GM19239 (cell line): ENCODE measurements around the gene CNKSR3.
A peak's percentile ranks its signal among the peaks of the same experiment; 100 is the strongest.
"Not testable (repeated sequence)": the region's sequence is repeated elsewhere in the genome, so short reads cannot be mapped to it uniquely, and the experiment has no call there.

Experiments
- DNase-seq: peaks from one replicate; pipeline ENCODE4 v3.0.0; 2011; ENCODE audit warnings: low spot score; ENCODE audit not compliant: insufficient read length
- FAIRE-seq: peaks from 2 replicates; lab custom pipeline; 2011; peaks lifted over from hg19 to GRCh38; lab: Jason Lieb, UNC

The CNKSR3 gene

DNA sequence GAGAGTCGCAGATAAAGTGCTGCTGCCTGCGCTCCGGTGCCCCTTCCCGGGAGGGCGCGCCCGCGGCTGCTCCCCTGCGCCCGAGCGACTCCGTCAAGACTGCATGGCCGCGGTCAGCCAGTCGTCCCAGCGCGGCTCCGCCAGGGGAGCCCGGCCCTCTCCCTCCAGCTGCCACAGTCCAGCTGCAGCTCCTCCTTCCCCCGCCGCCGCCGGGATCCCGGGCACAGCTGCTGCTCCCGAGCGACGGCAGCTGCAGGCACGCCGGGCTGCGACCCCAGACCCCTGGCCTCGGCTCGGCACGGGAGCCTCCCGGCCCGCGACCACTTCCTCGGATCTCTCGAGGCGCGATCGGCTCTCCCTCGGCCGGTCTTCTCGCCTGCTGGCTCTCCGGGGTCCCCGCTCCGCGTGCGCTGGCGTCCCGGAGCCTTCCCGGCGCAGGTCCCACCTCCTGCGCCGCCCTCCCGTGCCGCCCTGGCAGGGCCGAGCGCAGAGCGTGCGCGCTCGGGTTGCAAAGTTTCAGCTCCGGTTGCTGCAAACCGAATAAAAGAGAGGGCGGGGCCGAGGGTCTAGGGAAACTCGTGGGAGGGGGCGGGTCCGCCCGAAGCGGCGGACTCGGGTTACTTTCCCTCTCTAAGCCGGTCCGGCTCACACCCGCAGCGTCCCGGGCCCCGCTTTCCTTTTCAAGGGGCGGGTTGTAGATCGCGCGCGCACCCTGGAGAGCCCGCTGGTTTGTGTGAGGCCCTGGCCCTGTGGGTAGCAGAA lies at the start of gene CNKSR3:
CNKSR3 (minus strand) TSS at position 542 of the 762 bp plus-strand sequence. CDS start 571 bp downstream, outside the sequence.
- DNase-seq (peak; percentile 65), FAIRE-seq (peak; percentile 83)

DNA sequence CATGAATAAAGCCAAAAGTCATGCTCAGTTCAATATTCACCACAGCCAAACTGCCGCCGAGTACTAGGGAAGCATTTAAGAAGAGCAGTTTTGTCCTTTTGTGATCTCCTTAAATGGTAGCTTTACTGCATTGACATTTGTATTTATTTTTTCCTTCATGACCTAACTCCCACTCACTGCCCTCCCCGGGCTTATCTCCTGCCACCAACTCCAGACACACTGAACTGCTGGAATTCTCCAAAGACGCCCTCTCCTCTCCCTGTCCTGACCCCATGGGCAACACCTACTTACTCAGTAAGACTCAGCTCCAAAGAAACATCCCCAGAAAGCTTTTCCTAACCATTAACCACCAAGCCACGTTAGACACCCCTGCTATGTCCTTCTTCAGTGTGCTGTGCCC lies 48.5 kb upstream of the CNKSR3 start:
- FAIRE-seq, result no peak

DNA sequence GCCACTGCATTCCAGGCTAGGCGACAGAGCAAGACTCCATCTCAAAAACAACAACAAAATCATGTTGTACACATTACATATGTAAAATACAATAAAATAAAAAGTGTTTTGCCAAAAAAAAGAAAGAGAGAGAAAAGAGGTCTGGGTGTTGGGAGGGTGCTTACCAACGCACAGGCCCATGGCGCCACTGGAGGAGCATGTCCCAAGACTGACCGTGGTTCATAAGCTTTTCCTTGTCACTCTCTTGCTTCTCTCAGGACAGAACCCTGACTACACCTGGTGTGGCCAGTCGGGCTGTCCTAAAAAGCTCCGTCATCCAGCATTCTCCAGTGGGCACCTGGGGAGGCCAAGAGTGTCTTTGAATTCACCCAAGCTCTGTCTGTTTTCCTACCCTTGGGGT lies 48.0 kb upstream of the CNKSR3 start:
- FAIRE-seq (no peak), DNase-seq (no peak)

More for the DNA sequence above, 48.5 kb upstream of the CNKSR3 start:
- no peak for DNase-seq

DNA sequence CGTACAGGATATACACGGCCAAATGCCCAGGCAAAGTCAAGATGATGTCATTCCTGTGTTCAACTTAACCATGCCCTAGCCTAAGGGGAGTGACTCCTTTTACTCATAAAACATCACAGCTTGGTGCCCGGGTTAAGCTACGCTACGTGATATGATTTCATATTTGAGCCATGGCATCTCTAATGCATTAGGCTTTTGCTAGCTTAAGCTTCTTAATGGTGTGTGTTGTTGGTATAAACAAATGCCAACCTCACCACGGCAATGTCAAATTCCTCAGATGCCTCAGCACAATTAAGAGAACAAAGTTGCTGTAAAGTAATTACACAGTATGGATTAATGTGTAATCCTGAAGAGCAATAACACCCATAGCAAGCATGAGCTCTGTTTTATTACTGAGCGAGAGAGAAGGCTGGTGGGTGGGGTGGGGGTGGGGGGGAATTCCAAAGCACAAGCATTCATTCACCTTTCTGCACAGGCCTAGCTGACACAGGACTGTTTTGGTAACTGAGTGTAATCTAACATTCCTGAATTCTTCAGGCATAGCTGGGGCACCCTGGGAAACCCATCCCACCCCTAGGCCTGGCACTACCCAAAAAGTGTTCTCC lies 44.7 kb upstream of the CNKSR3 start:
- FAIRE-seq (no peak), DNase-seq (no peak)

- DNase-seq (no peak), FAIRE-seq (no peak)
Observed at GRCh38 chr6:154554491-154554890, 44.0 kb upstream of the CNKSR3 start.

- FAIRE-seq (no peak), DNase-seq (no peak)
Observed at GRCh38 chr6:154550779-154551178, 40.3 kb upstream of the CNKSR3 start.

DNA sequence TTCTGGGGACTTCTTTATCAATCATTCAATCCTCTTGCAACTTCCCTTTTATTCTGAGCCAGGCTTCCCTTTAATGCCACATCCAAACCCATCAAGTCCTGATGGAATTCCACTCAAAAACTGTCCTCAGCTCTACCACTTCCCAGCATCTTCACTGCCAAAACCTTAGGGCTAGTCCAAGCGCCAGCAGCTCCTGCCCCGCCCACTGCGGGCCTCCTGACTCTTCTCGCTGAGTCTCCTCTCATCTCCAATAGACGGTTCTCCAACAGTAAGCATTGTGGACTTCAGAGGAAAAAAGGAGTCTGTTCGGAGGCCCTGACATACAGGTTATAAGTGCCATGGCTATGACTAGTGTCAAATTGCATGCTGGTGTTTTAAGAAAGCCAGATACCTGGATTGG lies 38.7 kb upstream of the CNKSR3 start:
- DNase-seq (no peak), FAIRE-seq (no peak)

DNA sequence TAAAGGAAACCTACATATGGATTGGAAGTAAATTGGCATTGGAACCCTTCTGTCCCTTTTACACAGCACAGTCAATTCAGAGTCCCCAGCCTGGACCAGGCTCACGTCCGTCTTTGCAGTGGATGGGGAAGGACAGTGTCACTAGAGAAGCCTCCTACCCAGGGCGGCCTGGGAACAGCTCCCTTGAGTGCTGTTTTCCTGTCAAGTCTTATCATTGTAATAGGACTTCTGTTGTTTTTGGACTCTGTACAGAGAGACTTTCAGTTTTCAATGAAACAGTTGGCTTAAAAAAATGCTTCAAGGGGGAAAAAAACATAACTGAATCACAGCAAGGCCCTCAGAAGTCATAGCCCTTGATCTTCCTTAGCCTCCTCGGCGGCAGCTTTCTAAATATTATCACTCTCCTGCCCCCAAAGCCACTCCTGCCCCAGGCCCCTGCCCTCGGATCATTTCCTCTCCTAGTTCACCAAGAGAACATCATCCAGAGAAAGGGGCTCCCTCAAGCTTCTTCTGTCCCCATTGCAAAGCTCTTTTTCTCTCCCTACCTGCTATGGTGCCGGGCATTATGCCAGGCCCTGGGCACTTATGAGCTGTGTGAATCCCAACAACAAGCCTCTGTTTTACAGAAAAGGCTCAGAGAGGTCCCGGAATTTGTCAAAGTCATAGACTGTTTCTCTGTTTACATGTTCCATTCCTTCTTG lies 37.8 kb upstream of the CNKSR3 start:
- DNase-seq (no peak), FAIRE-seq (no peak)

- DNase-seq, result no peak
- FAIRE-seq, result no peak
Observed at GRCh38 chr6:154543628-154544027, 33.1 kb upstream of the CNKSR3 start.

GRCh38 chr6:154542747-154543146 lies 32.3 kb upstream of the CNKSR3 start:
- FAIRE-seq (no peak), DNase-seq (no peak)

DNA sequence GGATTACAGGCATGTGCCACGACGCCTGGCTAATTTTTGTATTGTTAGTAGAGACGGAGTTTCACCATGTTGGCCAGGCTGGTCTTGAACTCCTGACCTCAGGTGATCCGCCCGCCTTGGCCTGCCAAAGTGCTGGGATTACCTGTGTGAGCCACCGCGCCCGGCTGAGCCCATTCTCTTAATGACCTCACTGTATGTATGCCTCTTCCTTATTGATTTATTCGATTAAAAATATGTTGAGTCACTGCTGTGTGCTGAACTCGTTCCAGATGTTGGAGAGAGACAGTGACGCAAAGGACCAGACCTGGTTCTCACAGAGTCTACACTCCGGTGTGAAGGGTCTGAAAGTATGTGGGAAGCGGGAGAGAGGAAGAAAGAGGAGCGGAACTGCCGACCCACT lies 31.4 kb upstream of the CNKSR3 start:
- DNase-seq, FAIRE-seq: not testable (repeated sequence)

GRCh38 chr6:154539593-154540269 lies 29.2 kb upstream of the CNKSR3 start:
- no peak for FAIRE-seq
- DNase-seq, result no peak

DNA sequence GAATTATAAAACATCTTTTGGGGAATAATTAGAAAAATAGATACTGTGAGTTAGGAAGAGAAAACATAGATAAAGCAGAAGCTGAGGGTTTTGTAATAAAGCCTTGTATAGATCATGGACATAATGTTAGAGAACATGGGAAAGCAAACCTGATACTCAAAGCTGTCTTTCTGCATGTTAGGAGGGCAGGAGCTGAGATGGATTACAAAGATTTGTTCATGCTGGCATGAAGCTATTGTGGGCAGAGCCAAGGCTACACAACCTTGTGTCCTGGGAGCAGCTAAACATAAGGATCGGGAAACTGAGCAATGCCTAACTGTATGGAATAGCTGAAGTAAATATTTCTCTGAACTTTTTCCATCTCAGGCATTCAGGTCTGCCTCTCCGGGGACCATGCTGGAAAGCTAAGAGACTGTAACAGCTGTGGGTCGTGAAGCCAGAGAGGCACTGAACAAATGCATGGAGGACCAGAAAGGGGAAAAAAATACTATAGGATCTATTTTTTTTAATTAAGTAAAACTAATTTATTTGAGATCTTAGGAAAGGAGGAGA lies 28.2 kb upstream of the CNKSR3 start:
- DNase-seq, result no peak
- no peak for FAIRE-seq

DNA sequence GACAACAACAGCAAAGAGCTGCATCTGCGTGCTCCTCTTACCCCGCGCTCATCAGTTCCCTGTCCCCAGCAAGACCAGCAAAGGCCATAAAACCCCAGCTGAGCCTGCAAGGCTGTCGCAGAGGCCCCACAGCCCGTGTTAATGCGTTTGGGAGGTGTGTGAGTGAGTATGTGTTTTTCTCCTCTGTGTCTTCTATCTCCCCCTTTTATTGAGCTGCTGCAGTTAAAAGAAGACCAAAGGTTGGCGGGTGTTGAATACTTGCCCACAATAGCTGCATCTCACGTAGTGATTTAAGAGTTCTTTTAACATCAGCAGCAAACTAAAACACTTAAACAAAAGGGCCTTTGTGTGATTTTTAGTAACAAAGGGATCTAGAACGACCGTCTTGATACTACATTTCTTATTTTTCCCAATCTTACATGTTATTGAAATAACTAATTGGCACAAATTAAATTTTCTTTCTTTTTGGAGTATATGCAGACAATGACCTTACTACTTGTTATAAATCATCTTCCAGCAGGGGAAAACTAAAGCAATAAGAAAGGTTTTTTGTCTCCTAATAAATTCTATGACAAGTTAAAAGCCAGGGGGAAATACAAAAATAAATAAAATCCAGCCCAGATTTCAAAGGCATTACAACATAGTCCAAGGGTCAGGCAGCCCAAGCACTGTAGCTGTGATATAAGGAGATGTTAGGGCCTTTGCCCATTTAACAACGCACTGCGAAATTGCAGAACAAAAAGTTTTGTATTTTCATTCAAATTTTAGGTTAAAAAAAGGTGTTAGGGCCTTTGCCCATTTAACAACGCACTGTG lies 27.2 kb upstream of the CNKSR3 start:
- DNase-seq (no peak), FAIRE-seq (no peak)

- FAIRE-seq (no peak), DNase-seq (no peak)
Observed at GRCh38 chr6:154536999-154537398, 26.5 kb upstream of the CNKSR3 start.

GRCh38 chr6:154536255-154536654 lies 25.8 kb upstream of the CNKSR3 start:
- FAIRE-seq (no peak), DNase-seq (no peak)

DNA sequence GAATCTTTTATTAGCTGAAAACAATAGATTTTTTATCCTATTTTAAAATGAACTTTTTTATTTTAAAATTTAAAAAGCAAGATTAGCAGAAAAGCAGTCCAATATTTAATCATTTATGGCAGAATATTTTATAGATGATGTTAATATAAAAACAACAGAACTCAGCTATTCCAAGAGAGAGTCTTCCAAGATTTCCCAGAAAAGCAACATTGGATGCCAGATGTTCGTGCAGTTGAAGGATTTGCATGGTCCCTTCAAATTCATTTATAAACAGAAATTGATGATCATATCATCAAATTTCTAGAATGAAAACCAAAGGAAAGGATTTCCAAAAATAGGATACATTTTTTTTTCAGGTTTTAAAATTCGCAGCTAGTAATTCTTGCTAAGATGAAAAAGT lies 25.4 kb upstream of the CNKSR3 start:
- DNase-seq, result no peak
- no peak for FAIRE-seq

DNA sequence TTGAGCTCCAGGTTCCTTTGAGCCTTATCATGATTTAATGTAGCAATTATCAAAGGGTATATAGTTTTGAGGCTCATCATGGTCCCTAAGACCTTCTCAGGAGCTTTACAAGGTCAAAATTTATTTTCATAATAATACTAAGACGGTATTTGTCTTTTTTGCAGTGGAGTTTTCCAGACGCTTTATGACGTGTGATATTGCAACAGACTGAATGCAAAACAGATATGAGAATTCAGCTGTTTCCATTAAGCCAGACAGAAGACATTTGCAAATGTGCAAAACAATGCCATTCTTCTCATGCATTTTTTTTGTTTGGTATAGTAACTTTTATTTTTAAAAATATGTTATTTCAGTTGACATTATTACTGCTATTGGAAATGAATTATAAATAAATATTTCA lies 24.7 kb upstream of the CNKSR3 start:
- DNase-seq (no peak), FAIRE-seq (no peak)

GRCh38 chr6:154534531-154534930 lies 24.0 kb upstream of the CNKSR3 start:
- DNase-seq, result no peak
- FAIRE-seq, result no peak

DNA sequence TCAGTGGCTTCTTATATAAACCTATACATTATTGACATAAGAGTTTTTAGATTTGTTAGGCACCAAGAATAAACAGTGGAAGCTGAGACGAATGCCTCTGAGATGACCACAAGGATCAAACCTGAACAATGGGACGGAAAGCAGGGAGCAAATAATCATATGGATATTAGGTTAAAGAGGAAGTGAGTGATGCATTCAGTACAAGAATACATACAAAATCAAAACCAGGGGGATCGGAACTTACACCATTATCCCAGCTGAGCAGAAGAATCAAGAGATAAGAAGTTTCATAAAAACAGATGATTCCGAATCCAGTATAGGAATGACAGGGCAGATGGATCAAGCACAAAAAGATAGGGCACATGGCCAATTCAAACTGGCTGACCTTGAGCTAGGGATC lies 21.9 kb upstream of the CNKSR3 start:
- no peak for FAIRE-seq

More for the DNA sequence above, 21.9 kb upstream of the CNKSR3 start:
- no peak for DNase-seq
